K562 (cell line): ENCODE measurements around the gene CCDC71L. TPM values are rescaled to one million over a fixed set of nuclear protein-coding genes. Genes with fewer than 3 reads are reported as not detected.
A peak's percentile ranks its signal among the peaks of the same experiment; 100 is the strongest.

Experiments used
- ARID2 ChIP-seq: fragments of 450-650 bp; IDR thresholded peaks from 2 replicates; pipeline ENCODE4 v1.6.1; 2017; ENCODE audit warnings: antibody characterized with exemption, mild to moderate bottlenecking
- ARID4B ChIP-seq: sonication (generic); formaldehyde crosslinking; IDR thresholded peaks from 2 replicates; pipeline ENCODE4 v1.8.0; 2022; ENCODE audit warnings: mild to moderate bottlenecking, missing genetic modification reagents
- BCL6 ChIP-seq: fragments of 250-450 bp; sonication (Bioruptor Pico); IDR thresholded peaks from 2 replicates; pipeline ENCODE4 v1.4.0; 2020
- CREM ChIP-seq: IDR thresholded peaks from 2 replicates; pipeline ENCODE4 v1.6.1; 2014; ENCODE audit warnings: antibody characterized with exemption, low read depth
- ELK3 ChIP-seq: fragments of 450-650 bp; formaldehyde crosslinking; IDR thresholded peaks from 2 replicates; pipeline ENCODE4 v1.4.0; 2020; ENCODE audit warnings: mild to moderate bottlenecking
- MLLT1 ChIP-seq, 2 experiments: fragments of 450-650 bp; IDR thresholded peaks; 2 replicates each; pipeline ENCODE4 v1.6.1; 2016
- MXD1 ChIP-seq: fragments of 250-450 bp; sonication (Bioruptor Pico); IDR thresholded peaks from 2 replicates; pipeline ENCODE4 v1.8.0; 2021; ENCODE audit warnings: borderline replicate concordance, mild to moderate bottlenecking, moderate library complexity; ENCODE audit not compliant: poor library complexity, severe bottlenecking
- NCOA1 ChIP-seq: fragments of 450-650 bp; IDR thresholded peaks from 2 replicates; pipeline ENCODE4 v1.6.1; 2016; ENCODE audit warnings: low read depth
- NCOA2 ChIP-seq, 2 experiments: fragments of 450-650 bp; IDR thresholded peaks; 2 replicates each; pipeline ENCODE4 v1.6.1; 2018; ENCODE audit warnings: mild to moderate bottlenecking in 2 of 2, moderate library complexity in 1 of 2; ENCODE audit not compliant: partially characterized antibody in 2 of 2
- NFE2 ChIP-seq: IDR thresholded peaks from 2 replicates; pipeline ENCODE4 v1.6.1; 2014; ENCODE audit warnings: antibody characterized with exemption, low read depth
- RCOR1 ChIP-seq, 2 experiments: IDR thresholded peaks; 2 replicates each; pipeline ENCODE4 v1.6.1; 2012; ENCODE audit warnings: low read depth in 2 of 2, low read length in 2 of 2, borderline replicate concordance in 1 of 2, improper control_type of control experiment in 1 of 2
- SAFB ChIP-seq: fragments of 200-400 bp; formaldehyde crosslinking; IDR thresholded peaks from 2 replicates; pipeline ENCODE4 v1.6.1; 2017; ENCODE audit warnings: low read depth, low read length, borderline replicate concordance
- SLC30A9 ChIP-seq: fragments of 250-450 bp; sonication (Bioruptor Pico); IDR thresholded peaks from 2 replicates; pipeline ENCODE4 v1.8.0; 2022; ENCODE audit warnings: mild to moderate bottlenecking, moderate library complexity
- TAF1 ChIP-seq: IDR thresholded peaks from 2 replicates; pipeline ENCODE4 v1.6.1; 2011; ENCODE audit warnings: mild to moderate bottlenecking, low read length, moderate library complexity; ENCODE audit not compliant: insufficient read depth, control insufficient read depth, severe bottlenecking; ENCODE audit errors: extremely low read depth
- TFAP4 ChIP-seq: sonication (generic); formaldehyde crosslinking; IDR thresholded peaks from 2 replicates; pipeline ENCODE4 v1.8.0; 2022; ENCODE audit warnings: missing genetic modification reagents, mild to moderate bottlenecking, moderate library complexity, borderline replicate concordance
- TGIF2 ChIP-seq: sonication (generic); formaldehyde crosslinking; IDR thresholded peaks from 2 replicates; pipeline ENCODE4 v1.8.1; 2022; ENCODE audit warnings: mild to moderate bottlenecking, missing genetic modification reagents, moderate library complexity
- ZKSCAN1 ChIP-seq: fragments of 150-350 bp; IDR thresholded peaks from 2 replicates; pipeline ENCODE4 v1.6.1; 2016; ENCODE audit warnings: low read depth, low read length
- ZNF121 ChIP-seq: sonication (generic); formaldehyde crosslinking; conservative IDR thresholded peaks from 2 replicates; pipeline ENCODE4 v1.8.0; 2022; ENCODE audit warnings: missing genetic modification reagents
- ZNF239 ChIP-seq: fragments of 250-450 bp; sonication (Bioruptor Pico); IDR thresholded peaks from 2 replicates; pipeline ENCODE4 v1.4.0; 2020; ENCODE audit warnings: mild to moderate bottlenecking
- ZNF780A ChIP-seq: fragments of 250-450 bp; sonication (Bioruptor Pico); IDR thresholded peaks from 2 replicates; pipeline ENCODE4 v1.5.0; 2021; ENCODE audit warnings: mild to moderate bottlenecking
- polyA plus RNA-seq, 8 experiments: library from polyadenylated mRNA; depleted of rRNA in 4 of 8; stranded (reverse) in 5 of 8; unstranded in 3 of 8; fragments of >200 nt; fragmentation: Nextera tagmentation in 2 of 8; fragmentation: Illumina TruSeq in 1 of 8; extraction: Ambion mirVana in 2 of 8; extraction: Trizol in 1 of 8; gene quantifications; 2 replicates each; pipeline versions ENCODE4 v1.2.1 to v1.2.3, GENCODE V29; 2011 to 2014; ENCODE audit warnings: inconsistent platforms in 1 of 8, missing spikeins in 1 of 8
- total RNA-seq, 7 experiments: library from RNA; depleted of rRNA in 6 of 7; stranded (reverse); fragments of >200 nt in 6 of 7; fragmentation: Illumina TruSeq in 2 of 7; extraction: Trizol in 2 of 7; gene quantifications; 2 replicates each; pipeline versions ENCODE4 v1.2.1 to v1.2.3, GENCODE V29; 2011 to 2021; ENCODE audit warnings: low replicate concordance in 1 of 7

CCDC71L gene
- total and polyA plus RNA-seq, 9 of the 15 experiments (the other 6 are each of a cell fraction or from before 2014, with no cell fraction given): 5.7 to 108 (median 25.4) TPM

GRCh38 chr7:106639476-106640334 is 21.3 kb downstream of the CCDC71L start (continued):
- no peak for TF ChIP-seq RCOR1 (IDR thresholded peaks at IDR 0.05; ENCODE audit: borderline replicate concordance in 1 of 2, low read depth in 2 of 2, low read length in 2 of 2)
- TF ChIP-seq SLC30A9 (CRISPR knock-in tag): no peak
- no peak for TF ChIP-seq ARID4B (CRISPR knock-in tag)
- no peak for TF ChIP-seq NFE2
- TF ChIP-seq TGIF2 (CRISPR knock-in tag): no peak
- no peak for TF ChIP-seq NCOA2 (IDR thresholded peaks at IDR 0.05; ENCODE audit: partially characterized antibody in 2 of 2)
- no peak for TF ChIP-seq CREM
- TF ChIP-seq TAF1: no peak
- peak; percentile 58; the same call in 1 of the 2 replicates for TF ChIP-seq ZNF239
- no peak for TF ChIP-seq ZKSCAN1
- TF ChIP-seq NCOA1: no peak
- no peak for TF ChIP-seq ELK3 (CRISPR knock-in tag)
- no peak for TF ChIP-seq MXD1 (CRISPR knock-in tag)
- no peak for TF ChIP-seq MLLT1 (IDR thresholded peaks at IDR 0.05)
- TF ChIP-seq ZNF121 (CRISPR knock-in tag): no peak
- no peak for TF ChIP-seq TFAP4 (CRISPR knock-in tag)
- 0 out of 2 replicates have a peak, but pooled peaks have one; percentile 30 for TF ChIP-seq BCL6 (CRISPR knock-in tag)
- TF ChIP-seq SAFB: no peak
- TF ChIP-seq ZNF780A: no peak
- no peak for TF ChIP-seq ARID2
